ENCODE data around the gene FAAH. TPM values are rescaled to one million over a fixed set of nuclear protein-coding genes. Genes with fewer than 3 reads are reported as not detected.

Gene FAAH
- total RNA-seq, 1 experiment from 2014 or later = 24.8 TPM

DNA sequence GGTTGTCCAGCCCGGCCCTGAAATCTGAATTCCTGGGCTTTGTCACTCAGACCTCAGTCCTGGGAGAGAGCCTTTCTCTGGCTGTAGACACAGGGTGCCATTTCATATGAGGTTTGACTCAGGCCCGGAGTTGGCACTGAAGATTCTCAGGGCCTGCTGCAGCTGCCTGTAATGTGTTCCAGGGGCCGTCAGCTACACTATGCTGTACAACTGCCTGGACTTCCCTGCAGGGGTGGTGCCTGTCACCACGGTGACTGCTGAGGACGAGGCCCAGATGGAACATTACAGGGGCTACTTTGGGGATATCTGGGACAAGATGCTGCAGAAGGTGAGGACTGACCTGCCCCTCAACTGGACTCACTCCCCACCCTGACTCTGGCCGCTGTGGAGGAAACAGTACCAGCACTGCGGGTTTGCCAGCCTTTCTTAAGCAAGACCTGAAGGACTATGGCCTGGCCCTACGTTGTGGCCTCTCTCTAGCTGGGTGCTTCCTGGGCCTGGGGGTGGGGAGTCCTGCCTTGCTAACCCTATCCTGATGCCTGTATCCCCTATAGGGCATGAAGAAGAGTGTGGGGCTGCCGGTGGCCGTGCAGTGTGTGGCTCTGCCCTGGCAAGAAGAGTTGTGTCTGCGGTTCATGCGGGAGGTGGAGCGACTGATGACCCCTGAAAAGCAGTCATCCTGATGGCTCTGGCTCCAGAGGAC, 18.9 kb downstream of the FAAH start:
- Histone ChIP-seq H3K4me2 (ENCODE audit: low read length) (no peak overlapping the region), H3K27ac (ENCODE audit: low read depth, low read length) (no peak overlapping the region), H4K20me1 (ENCODE audit: insufficient read depth) (no peaks in the 10 kb centered on the region), H2AFZ (ENCODE audit: low read depth, low read length, poor library complexity, severe bottlenecking) (no peak overlapping the region), H3K4me1 (ENCODE audit: control insufficient read depth in 1 of 2, insufficient read depth in 2 of 2, low read length in 2 of 2) (no peaks in the 10 kb centered on the region), H3K79me2 (ENCODE audit: insufficient read depth, low read length) (no peaks in the 10 kb centered on the region), H3K9ac (ENCODE audit: low read length) (no peak overlapping the region), H3K9me3 (ENCODE audit: control insufficient read depth in 1 of 2, insufficient read depth in 1 of 2, low read depth in 1 of 2, low read length in 2 of 2) (no peaks in the 10 kb centered on the region), H3K36me3 (ENCODE audit: control insufficient read depth in 1 of 2, insufficient read depth in 2 of 2, low read length in 2 of 2) (0 out of 4 replicates have a peak, but pooled peaks cover 0 to 5% of the 10 kb centered on the region in 2 experiments), H3K4me3 (replicated peaks in 1 of 2; ENCODE audit: low read depth in 1 of 2, low read length in 2 of 2) (no peak overlapping the region), H3K9me2 (ENCODE audit: insufficient read depth) (no peaks in the 10 kb centered on the region), H3K27me3 (ENCODE audit: insufficient read depth, low read length) (no peaks in the 10 kb centered on the region)
- no TSS peak for BruUV-seq (replicated peaks)
- POLR2A ChIA-PET = no interaction called here
- RAD21 ChIA-PET (ENCODE audit: low non-redundant PET in 1 of 2, low total read pairs in 2 of 2, uncharacterized antibody in 2 of 2, unreplicated experiment in 2 of 2) = interaction anchor here in 1 of 2 experiments (0.6 kb wide), 1 partner anchor 927 kb away, joined by 3 read pairs; no protein-coding TSS in a partner anchor
- intact Hi-C loops (cut with micrococcal nuclease) = no loop called here
- CTCF ChIA-PET = interaction anchor here (1.0 to 1.3 kb wide), 2 partner anchors 29 to 34 kb away, joined by 3 to 4 read pairs; no protein-coding TSS in a partner anchor
- no peak for DNase-seq (ENCODE audit: low read depth, low spot score)
- peak; percentile 11; the same call in 1 of the 2 replicates for ATAC-seq
- TF ChIP-seq POLR2AphosphoS5 (IDR thresholded peaks at IDR 0.05; ENCODE audit: low read depth, low read length) = no peak
- TF ChIP-seq ZFX (IDR thresholded peaks at IDR 0.05) = no peak
- TF ChIP-seq SRF (IDR thresholded peaks at IDR 0.05; ENCODE audit: low read depth) = no peak
- TF ChIP-seq JUND (IDR thresholded peaks at IDR 0.05) = no peak
- no peak for TF ChIP-seq ZNF274 (IDR thresholded peaks at IDR 0.05; ENCODE audit: low read depth, low read length)
- TF ChIP-seq, protein P1, sequence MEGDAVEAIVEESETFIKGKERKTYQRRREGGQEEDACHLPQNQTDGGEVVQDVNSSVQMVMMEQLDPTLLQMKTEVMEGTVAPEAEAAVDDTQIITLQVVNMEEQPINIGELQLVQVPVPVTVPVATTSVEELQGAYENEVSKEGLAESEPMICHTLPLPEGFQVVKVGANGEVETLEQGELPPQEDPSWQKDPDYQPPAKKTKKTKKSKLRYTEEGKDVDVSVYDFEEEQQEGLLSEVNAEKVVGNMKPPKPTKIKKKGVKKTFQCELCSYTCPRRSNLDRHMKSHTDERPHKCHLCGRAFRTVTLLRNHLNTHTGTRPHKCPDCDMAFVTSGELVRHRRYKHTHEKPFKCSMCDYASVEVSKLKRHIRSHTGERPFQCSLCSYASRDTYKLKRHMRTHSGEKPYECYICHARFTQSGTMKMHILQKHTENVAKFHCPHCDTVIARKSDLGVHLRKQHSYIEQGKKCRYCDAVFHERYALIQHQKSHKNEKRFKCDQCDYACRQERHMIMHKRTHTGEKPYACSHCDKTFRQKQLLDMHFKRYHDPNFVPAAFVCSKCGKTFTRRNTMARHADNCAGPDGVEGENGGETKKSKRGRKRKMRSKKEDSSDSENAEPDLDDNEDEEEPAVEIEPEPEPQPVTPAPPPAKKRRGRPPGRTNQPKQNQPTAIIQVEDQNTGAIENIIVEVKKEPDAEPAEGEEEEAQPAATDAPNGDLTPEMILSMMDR (IDR thresholded peaks at IDR 0.05 in 2 of 3, conservative IDR thresholded peaks at IDR 0.05 in 1 of 3; ENCODE audit: borderline replicate concordance in 1 of 3, insufficient read depth in 1 of 3, low read depth in 2 of 3, low read length in 2 of 3) = no peak
- no peak for TF ChIP-seq CBX3 (IDR thresholded peaks at IDR 0.05; ENCODE audit: low read depth)
- no peak for TF ChIP-seq YY1 (IDR thresholded peaks at IDR 0.05; ENCODE audit: extremely low read depth, insufficient replicate concordance, low read depth, low read length)
- TF ChIP-seq SP1 (IDR thresholded peaks at IDR 0.05; ENCODE audit: low read depth) = no peak
